ENCODE data around the gene UBE2V1.
A peak's percentile ranks its signal among the peaks of the same experiment; 100 is the strongest.
"Not testable (repeated sequence)": the region's sequence is repeated elsewhere in the genome, so short reads cannot be mapped to it uniquely, and the experiment has no call there.

The UBE2V1 gene

GRCh38 chr20:50115041-50115512 lies 2.1 kb upstream of the UBE2V1 start:
- DNase-seq = no peak

GRCh38 chr20:50113420-50114224 lies 672 bp upstream of the UBE2V1 start:
- peak; percentile 19 for DNase-seq

- DNase-seq = no peak
Measured at GRCh38 chr20:50111829-50112495, 988 bp downstream of the UBE2V1 start.

- no peak for DNase-seq
Measured at GRCh38 chr20:50111120-50111828, 1.7 kb downstream of the UBE2V1 start.

- peak; percentile 45 for DNase-seq
Measured at GRCh38 chr20:50110141-50111047, 2.6 kb downstream of the UBE2V1 start.

GRCh38 chr20:50108556-50109235 lies 4.3 kb downstream of the UBE2V1 start:
- DNase-seq = peak; percentile 29

- DNase-seq = no peak
Measured at GRCh38 chr20:50107796-50108331, 5.1 kb downstream of the UBE2V1 start.

GRCh38 chr20:50107086-50107660 lies 5.8 kb downstream of the UBE2V1 start:
- DNase-seq = no peak

GRCh38 chr20:50106669-50107068 lies 6.3 kb downstream of the UBE2V1 start:
- not testable (repeated sequence) for DNase-seq

- peak; percentile 18 for DNase-seq
Measured at GRCh38 chr20:50103464-50104107, 9.4 kb downstream of the UBE2V1 start.

GRCh38 chr20:50102551-50102950 lies 10.4 kb downstream of the UBE2V1 start:
- not testable (repeated sequence) for DNase-seq

GRCh38 chr20:50101887-50102286 lies 11.1 kb downstream of the UBE2V1 start:
- DNase-seq = no peak

- DNase-seq = no peak
Measured at GRCh38 chr20:50101281-50101680, 11.7 kb downstream of the UBE2V1 start.

- no peak for DNase-seq
Measured at GRCh38 chr20:50100552-50100951, 12.4 kb downstream of the UBE2V1 start.

- no peak for DNase-seq
Measured at GRCh38 chr20:50099565-50099991, 13.4 kb downstream of the UBE2V1 start.

- DNase-seq = no peak
Measured at GRCh38 chr20:50099113-50099512, 13.8 kb downstream of the UBE2V1 start.

GRCh38 chr20:50098259-50098658 lies 14.7 kb downstream of the UBE2V1 start:
- no peak for DNase-seq

GRCh38 chr20:50097843-50098242 lies 15.1 kb downstream of the UBE2V1 start:
- no peak for DNase-seq

- no peak for DNase-seq
Measured at GRCh38 chr20:50096237-50096636, 16.7 kb downstream of the UBE2V1 start.

GRCh38 chr20:50095476-50096078 lies 17.4 kb downstream of the UBE2V1 start:
- DNase-seq = no peak
